ENCODE measurements around the gene RPS19BP1.

- TF ChIP-seq CTCF (IDR thresholded peaks at IDR 0.05), result no peak
- TF ChIP-seq POLR2AphosphoS5 (IDR thresholded peaks at IDR 0.05), result no peak
Observed at GRCh38 chr22:39534092-39534506, 1.6 kb upstream of the RPS19BP1 start.
